Fibroblast of the aortic adventitia (primary cell): ENCODE results near the gene GRM2. TPM values are rescaled to one million over a fixed set of nuclear protein-coding genes. Genes with fewer than 3 reads are reported as not detected.

ENCODE experiments used
- DNase-seq: peaks from one replicate; pipeline ENCODE4 v3.0.0-alpha.2; 2010; ENCODE audit warnings: low read depth
- H3K4me3 ChIP-seq: 2 replicates; pipeline ENCODE4 v1.5.1; 2011; ENCODE audit warnings: low read depth, mild to moderate bottlenecking, control low read depth, low read length, moderate library complexity
- total RNA-seq: library from RNA; depleted of rRNA; stranded (reverse); fragments of >200 nt; gene quantifications from 2 replicates; pipeline ENCODE4 v1.2.3, GENCODE V29; 2012; ENCODE audit warnings: low replicate concordance
- TF ChIP-seq, protein P1 (sequence below): IDR thresholded peaks from 2 replicates; pipeline ENCODE4 v1.5.1; 2011; ENCODE audit warnings: mild to moderate bottlenecking, low read length, control low read depth, inconsistent platforms; ENCODE audit not compliant: insufficient read depth

The GRM2 gene
- total RNA-seq, 1 donor: under 0.01 TPM

DNA sequence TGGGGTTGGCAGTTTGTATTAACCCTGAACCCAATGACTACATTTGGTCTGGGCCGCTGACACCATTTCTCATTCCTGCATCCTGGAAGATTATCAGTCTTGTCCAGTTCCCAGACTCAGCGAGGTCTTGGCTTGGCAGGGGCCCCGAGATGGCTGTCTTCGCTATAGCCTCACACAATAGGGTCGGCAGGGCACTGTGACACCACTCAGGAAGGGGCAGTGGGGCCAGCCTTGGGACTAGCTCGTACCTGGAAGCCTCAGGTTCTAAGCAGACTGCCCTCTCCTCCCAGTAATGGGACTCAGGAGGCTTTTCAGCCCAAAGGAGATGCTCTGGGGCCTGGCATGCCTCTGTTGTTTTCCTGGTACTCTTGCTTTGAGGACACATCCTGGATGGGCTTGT is 26.7 kb upstream of the GRM2 start:
- H3K4me3 ChIP-seq: no peak overlapping the region
- no peak for DNase-seq
- TF ChIP-seq, protein P1, sequence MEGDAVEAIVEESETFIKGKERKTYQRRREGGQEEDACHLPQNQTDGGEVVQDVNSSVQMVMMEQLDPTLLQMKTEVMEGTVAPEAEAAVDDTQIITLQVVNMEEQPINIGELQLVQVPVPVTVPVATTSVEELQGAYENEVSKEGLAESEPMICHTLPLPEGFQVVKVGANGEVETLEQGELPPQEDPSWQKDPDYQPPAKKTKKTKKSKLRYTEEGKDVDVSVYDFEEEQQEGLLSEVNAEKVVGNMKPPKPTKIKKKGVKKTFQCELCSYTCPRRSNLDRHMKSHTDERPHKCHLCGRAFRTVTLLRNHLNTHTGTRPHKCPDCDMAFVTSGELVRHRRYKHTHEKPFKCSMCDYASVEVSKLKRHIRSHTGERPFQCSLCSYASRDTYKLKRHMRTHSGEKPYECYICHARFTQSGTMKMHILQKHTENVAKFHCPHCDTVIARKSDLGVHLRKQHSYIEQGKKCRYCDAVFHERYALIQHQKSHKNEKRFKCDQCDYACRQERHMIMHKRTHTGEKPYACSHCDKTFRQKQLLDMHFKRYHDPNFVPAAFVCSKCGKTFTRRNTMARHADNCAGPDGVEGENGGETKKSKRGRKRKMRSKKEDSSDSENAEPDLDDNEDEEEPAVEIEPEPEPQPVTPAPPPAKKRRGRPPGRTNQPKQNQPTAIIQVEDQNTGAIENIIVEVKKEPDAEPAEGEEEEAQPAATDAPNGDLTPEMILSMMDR: no peak

DNA sequence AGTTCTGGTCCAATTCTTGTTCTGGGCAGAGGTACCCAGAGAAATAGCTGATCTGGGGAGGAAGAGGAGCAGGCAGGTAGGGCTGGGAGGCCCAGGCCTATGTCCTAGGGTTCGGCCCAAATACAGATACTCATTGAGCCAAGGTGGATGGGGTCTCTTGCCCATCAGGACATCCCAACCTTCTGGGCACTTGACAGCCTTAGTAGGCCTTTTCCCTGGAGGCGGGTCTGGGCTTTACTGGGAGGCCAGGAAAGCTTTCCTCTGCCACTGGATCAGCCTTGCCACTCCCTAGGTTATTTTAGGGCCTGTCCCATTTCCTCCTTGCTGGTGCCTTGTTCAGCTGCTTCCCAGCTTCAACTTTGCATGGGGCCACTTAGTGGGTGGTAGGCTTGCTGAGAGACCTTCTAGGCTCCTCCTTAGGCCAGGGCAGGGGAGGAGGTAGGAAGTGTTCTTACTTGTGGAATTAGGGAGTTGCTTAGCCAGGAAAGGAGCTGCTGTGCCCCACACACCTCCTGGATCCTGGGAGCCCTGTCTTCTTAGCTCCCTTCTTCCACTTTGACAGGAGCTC is 26.1 kb upstream of the GRM2 start:
- no peak overlapping the region for H3K4me3 ChIP-seq
- TF ChIP-seq, protein P1: no peak

DNA sequence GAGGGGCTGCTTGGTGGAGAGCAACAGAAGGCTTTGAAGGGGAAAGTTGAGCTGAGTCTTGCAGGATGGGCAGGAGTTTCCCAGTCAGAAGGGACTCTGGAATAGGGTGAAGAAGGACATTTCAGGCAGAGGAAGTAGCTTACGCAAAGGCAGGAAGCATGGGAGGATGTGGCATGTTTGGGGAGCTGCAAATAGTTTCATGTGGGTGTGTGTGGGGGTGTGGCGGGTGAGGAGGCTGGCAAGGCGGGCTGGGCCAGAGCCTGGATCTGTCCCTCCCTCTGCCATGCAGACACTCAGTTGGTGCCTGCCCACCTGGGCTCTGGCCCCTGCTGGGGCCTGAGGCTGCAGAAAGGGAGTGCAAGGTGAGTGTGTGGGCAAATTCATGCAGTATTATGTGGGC is 25.4 kb upstream of the GRM2 start:
- TF ChIP-seq, protein P1: no peak
- no peak for DNase-seq

More for the DNA sequence above, 26.1 kb upstream of the GRM2 start:
- DNase-seq: no peak

DNA sequence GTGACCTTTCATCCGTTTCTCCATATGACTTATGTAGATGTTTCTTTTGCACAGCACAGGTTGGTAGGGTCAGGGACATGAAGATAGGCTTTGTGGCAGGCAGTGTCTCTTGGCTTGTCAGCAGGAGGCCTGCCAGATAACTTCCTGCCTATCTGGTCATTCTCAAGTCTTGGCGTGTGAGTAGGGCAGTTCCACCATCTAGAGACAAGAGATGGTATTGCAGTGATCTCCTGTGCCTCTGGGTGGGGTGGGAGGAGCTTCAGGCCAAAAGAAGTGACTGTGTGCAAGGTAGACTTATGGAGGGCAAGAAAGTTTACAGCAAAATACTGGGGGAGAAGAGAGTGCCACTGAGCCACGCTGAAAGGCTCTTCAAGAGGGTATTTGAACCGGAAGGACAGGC is 24.8 kb upstream of the GRM2 start:
- no peak overlapping the region for H3K4me3 ChIP-seq
- TF ChIP-seq, protein P1: peak; percentile 89
- DNase-seq: peak; percentile 83

More for the DNA sequence above, 25.4 kb upstream of the GRM2 start:
- H3K4me3 ChIP-seq: no peak overlapping the region

DNA sequence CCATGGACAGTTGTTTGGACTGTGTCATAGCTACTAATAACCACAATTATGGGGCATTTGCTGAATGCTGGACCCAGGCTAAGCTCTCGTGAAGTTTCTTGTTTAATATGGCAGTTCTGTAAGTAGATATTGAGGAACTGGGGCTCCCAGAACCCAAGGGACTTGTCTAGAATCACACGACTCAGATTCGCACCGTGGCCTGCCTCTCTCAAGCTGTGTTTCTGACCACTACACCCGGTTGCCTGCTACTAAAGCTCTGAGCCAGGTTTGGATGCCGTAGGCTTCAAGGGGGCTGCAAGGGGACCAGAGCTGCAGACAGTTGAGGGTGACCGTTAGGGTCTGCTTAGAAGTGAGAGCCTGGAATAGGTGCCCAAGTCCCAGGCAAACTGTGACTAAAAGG is 24.3 kb upstream of the GRM2 start:
- no peak overlapping the region for H3K4me3 ChIP-seq
- no peak for DNase-seq
- TF ChIP-seq, protein P1: no peak

DNA sequence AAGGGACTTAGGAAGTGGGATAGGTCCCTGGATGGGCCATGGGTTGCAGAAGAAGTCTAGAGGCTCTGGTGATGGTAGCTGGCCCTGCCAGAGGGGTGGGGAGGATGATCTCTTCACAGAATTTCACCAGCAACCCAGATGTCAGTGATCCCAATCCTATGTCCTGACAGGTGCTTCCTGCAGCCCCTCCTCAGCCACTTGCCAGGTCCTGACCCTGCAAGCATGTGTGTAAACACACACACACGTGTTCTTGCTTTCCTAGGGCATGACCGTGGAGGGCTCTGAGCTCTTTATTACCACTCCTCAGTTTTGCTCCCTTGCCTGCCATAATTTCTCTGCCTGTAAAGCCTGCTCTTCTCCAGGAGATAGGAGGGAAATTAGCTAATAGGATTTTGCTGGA is 23.3 kb upstream of the GRM2 start:
- no peak overlapping the region for H3K4me3 ChIP-seq
- DNase-seq: no peak
- TF ChIP-seq, protein P1: no peak
